Raji (cell line): ENCODE measurements around the gene SPOCK1.

Source experiments
- POLR2A ChIP-seq: IDR thresholded peaks from 2 replicates; pipeline ENCODE4 v1.6.1; 2011; ENCODE audit warnings: low read depth, low read length, control low read depth; ENCODE audit not compliant: insufficient read depth

SPOCK1 gene

DNA sequence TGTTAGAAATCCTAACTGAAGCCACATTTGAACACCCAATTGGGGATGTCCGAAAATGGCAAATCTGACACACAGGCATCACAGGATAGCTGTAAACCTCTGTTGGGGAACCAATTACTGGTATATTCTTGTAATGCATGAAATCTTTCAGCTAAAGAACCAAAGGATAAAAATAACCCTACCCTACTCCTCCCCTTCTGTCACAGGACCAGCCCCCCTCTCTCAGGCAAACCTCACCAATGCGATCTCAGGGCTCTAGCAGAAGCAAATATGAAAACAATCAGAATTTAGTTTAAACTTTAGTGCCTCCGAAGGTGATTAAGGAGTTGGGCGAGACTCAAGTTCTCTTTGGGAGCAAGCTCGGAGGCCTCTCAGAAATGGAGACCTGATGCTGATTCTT is 499.3 kb downstream of the SPOCK1 start:
- no peak for TF ChIP-seq POLR2A

DNA sequence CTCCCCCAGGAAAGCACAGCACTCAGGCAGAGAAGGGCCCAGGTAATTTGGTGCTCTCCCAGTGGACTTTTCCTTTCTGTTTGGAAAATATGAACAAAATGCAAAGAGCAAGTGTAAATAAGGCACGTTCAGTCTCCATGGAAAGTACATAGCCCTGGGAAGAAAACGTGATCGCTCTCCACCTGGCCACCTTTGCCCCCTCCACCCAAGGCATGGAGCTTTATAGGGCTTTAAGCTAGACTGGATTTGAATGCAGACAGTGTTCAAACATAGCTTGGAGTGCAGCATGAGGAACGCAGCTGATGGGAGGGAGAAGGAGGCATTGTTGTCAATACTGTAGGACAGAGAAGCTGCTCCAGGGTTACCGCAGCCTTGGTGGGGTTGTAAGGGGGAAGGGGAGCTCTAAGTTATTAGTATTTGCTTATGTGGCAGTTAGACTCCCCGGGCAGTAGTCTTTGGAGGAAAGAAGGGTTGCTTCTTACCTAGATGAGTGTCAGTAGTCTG is 500.2 kb downstream of the SPOCK1 start:
- TF ChIP-seq POLR2A: no peak

DNA sequence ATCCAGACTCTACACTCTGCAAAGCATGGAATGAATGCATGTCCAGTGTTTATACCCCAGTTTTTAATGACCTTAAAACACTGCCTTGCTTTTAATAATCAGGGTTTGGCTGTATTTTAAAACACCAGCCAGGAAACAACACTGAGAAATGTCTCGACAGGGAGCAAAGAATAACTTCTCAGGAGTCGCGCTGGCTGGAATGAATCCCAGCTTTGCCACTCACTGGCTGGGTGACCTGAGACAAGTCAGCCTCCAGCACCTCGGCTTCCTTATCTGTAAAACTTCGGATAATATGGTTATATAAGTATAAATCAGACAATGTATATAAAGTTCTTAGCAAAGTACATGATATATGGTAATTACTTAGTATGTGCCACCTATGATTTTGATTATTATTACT is 505.0 kb downstream of the SPOCK1 start:
- no peak for TF ChIP-seq POLR2A

DNA sequence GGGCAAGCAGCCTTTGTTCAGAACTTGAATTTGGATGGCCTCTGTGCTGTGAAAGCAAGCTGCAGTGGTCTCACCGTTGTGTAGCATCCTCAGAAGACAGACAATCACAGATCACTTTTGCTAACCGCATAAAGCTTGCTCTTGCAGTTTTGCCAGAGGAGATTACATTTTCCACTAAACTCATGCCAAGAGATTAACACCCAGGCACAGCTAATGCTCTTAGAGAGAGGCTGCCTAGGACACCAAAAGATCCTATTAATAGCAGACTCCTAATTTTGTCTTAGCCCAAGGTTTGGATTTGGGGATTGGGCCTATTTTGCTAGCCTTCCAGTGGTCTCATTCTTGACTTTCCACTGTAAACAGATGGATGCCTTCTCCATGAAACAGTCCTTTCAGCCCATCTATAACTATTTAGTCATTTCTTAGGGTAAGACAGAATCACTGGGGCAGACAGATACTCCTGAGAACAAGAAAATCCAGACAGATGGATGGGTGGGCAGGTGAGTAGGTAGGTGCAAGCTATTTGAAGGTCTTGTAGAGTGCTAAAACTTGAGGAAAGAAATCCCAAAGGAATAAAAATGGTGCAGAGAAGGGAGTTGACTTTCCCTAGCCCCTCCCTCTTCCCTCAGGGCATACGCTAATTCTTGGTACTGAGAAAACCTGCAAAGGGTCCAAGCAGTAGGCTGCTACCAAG is 506.2 kb downstream of the SPOCK1 start:
- TF ChIP-seq POLR2A: no peak

DNA sequence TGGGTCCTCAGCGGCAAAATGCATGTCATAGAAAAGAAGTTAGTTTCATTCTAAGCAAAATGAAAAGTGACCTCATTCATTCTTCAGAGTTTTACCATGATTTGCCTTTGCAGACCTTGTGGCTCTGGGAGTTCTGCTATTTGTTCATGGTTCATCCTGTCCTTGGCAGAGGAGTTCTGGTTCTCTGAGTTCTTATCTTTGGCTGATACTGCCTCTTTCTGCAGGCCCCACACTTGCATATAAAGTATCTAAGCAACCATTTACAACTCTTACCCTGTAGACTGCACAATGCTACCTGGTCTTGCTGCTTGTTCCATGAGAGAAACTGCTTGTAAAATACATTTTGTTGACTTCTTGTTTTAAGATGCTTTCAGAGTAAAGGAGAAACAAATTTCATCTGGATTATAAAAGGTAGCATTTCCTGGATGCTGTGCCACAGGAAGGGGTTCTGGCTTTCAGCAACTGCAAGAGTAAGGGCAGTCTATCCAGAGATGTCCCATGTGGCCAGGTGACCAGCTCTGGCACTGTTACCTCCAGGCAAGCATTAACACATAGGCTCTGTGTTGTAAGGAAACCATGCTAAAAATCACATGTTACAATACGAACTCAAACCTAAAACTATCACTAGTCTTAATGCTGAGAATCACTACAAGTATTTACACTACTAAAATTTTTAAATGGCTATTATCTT is 513.2 kb downstream of the SPOCK1 start:
- TF ChIP-seq POLR2A: no peak

DNA sequence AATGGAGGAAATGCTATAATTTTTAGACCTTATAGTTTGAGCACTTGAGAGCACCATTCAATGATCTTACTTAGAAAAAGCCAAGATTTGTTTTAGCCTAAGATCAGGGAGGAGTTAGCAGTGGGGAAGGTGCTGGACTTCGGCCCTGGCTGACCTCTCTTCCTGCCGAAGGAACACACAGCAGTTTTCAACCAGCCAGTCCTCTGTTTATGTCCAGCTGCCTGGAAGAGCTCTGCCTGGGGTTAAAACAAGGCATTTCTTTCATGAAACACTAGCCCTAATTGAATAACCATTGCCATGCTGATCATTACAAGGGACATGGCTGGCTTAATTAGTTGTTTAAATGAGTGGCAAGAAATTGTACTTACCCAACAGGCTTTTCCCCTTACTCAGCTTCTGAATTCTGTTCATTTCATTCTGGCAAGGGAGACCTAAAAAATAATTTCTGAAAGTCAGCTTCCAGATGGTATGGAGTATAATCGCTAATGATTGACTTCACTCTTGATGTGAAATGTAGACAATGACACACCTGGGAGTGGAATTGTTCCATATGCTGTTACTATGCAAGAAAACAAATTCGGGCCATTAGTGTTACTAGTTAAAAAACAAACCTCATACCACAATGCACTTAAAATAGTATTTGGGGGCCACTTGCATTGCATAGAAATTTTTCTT is 514.2 kb downstream of the SPOCK1 start:
- no peak for TF ChIP-seq POLR2A

DNA sequence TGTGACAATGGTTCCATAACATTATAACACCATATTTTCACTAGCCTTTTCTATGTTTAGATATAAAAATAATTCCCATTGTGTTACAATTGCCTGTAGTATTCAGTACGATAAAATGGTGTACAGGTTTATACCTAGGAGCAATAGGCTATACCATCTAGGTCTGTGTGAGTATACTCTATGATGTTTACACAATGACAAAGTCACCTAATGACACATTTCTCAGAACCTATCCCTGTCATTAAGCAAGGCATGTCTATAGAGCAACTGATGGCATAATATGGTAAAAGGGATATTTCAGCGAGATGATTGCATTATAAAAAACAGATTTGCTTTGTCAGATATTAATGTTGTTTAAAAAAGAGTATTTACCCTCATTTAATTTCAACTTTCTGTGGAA is 517.2 kb downstream of the SPOCK1 start:
- TF ChIP-seq POLR2A: no peak

DNA sequence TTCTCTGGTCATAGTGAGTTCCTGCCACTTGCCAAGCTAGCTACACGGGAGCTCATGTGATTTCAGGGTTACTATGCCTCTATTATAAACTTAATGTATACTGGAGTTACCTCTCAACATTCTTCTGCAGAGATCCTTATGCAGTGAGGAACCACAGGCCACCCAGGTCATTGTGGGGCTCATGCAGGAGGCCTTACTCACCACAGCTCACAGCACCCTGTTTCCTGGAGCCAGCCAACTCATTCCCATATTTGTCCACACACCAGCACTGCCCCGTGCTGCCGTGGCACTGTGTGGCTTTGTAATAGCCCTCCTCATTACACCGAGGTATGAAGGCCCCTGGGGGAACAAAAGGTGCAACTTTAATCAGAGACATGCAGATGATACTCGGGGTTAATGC is 520.0 kb downstream of the SPOCK1 start:
- no peak for TF ChIP-seq POLR2A

DNA sequence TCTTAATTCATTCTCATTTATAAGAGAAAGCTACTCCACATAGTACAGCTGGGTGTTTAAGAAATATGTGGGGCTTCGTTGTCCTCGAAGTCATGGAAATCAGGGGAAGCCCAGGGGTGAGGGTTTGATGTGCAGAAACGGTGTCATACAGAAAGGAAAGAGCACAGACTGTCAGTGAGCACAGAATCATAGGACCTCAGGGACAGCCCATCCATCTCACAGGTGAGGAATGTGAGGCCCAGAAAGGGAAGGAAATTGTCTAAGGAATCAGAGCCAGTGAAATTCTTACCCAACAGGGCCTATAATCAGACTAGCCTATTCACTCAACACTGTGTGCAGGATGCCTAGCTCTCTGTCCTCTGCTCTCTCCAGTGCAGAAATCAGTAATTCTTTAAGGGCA is 535.6 kb downstream of the SPOCK1 start:
- no peak for TF ChIP-seq POLR2A

DNA sequence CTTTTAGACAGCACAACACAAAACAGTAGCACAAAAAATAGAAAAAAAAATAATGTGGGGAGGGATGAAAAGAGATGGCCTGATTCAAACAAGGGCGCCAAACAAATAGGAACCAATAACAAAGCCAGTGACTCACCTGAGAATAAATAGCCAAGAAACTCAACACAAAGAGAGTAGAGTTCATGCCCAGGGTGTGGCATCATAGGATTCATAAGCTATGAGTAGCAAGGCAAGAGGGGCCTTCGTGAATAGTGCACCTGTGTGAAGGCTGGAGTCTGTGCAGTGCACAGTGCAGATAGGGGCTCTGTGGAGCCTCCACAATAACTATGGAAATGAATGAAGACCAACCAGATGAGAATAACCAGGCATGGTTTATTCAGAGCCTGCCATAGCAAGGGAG is 541.7 kb downstream of the SPOCK1 start:
- TF ChIP-seq POLR2A: no peak

DNA sequence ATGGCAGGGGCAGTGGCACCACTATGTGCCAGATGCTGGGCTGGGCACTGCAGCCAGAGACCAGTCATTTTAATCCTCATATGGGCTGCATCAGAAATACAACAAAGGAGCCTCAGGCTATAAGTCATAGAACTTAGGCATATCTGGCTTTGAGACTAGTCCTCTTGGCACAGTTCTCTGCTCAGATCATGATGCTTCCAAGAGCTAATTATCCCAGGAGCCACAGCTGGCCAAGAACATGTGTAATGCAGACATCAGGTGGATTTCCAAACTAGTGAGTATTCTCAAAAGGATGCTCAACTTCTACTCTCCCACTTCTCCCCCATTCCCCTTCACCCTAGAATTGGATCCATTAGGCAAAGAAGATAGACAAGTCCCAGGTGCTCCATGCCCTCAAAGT is 571.6 kb downstream of the SPOCK1 start:
- no peak for TF ChIP-seq POLR2A

DNA sequence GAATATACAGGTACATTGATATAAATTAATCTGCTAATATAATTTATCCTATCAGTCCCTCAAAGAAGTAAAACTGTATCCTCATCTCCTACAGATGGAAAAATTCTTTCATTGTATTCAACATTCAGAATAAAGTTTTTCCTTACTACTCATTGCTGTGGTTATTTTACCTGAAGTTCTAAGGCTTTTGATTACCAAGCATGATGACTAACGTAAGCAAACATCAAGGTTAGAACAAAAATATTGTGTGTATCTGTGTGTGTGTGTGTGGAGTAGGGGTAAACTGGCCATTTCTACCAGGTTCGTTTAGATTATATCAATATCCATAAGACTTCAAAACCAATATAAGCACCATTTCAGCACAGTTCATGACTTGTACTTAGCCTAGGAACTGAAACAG is 573.1 kb downstream of the SPOCK1 start:
- no peak for TF ChIP-seq POLR2A
